AG09319 (cell line): ENCODE measurements around the gene HTR6.

Source experiments
- DNase-seq: peaks from one replicate; pipeline ENCODE4 v3.0.0-alpha.2; 2010; ENCODE audit warnings: low read depth; ENCODE audit errors: extremely low read depth
- TF ChIP-seq, protein P1 (sequence below): IDR thresholded peaks from 2 replicates; pipeline ENCODE4 v1.5.1; 2011; ENCODE audit warnings: low read depth, mild to moderate bottlenecking, inconsistent platforms, low read length, moderate library complexity

The HTR6 gene

DNA sequence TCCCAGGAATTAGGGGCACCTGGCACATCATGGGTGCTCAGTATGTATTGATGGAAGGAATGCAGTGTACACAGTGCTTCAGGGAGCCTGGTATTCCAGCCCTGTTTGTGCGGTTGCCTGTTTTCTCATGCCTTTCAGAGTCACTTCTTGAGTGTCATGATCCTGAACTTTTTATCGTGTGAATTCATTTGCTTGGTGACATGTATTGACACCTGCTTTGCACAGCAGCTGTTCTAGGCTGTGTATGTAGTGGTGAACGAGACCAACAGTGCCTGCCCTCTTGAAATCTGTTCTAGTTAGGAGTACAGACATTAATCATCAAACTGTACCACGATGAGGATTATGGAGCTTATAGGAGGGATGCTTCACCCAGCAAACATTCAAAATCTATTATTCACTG, 6.1 kb downstream of the HTR6 start:
- DNase-seq = no peak
- TF ChIP-seq, protein P1, sequence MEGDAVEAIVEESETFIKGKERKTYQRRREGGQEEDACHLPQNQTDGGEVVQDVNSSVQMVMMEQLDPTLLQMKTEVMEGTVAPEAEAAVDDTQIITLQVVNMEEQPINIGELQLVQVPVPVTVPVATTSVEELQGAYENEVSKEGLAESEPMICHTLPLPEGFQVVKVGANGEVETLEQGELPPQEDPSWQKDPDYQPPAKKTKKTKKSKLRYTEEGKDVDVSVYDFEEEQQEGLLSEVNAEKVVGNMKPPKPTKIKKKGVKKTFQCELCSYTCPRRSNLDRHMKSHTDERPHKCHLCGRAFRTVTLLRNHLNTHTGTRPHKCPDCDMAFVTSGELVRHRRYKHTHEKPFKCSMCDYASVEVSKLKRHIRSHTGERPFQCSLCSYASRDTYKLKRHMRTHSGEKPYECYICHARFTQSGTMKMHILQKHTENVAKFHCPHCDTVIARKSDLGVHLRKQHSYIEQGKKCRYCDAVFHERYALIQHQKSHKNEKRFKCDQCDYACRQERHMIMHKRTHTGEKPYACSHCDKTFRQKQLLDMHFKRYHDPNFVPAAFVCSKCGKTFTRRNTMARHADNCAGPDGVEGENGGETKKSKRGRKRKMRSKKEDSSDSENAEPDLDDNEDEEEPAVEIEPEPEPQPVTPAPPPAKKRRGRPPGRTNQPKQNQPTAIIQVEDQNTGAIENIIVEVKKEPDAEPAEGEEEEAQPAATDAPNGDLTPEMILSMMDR = no peak

GRCh38 chr1:19672237-19672636, 7.6 kb downstream of the HTR6 start:
- TF ChIP-seq, protein P1 = no peak
- no peak for DNase-seq

DNA sequence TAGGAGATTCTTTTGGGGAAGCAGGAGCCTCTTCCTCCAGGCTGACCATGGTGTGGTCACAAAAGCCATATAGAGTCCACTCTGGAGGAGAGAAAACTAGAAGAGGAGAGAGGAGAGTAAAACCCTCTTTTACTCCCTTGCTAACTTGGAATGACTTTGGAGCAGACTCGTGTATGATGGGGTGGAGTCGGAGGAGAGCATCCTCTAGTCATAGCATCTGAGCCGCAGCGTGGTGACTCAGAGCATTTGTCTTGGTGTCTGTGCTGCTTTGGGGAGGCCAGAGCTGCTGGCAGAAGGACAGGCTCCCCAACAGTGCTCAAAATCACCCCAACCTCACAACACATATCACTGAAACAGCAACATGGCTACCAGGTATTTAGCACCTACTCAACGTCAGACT, 11.1 kb downstream of the HTR6 start:
- DNase-seq = no peak
- TF ChIP-seq, protein P1 = no peak

- DNase-seq = peak; percentile 89
Observed at GRCh38 chr1:19676438-19676922, 11.8 kb downstream of the HTR6 start.

DNA sequence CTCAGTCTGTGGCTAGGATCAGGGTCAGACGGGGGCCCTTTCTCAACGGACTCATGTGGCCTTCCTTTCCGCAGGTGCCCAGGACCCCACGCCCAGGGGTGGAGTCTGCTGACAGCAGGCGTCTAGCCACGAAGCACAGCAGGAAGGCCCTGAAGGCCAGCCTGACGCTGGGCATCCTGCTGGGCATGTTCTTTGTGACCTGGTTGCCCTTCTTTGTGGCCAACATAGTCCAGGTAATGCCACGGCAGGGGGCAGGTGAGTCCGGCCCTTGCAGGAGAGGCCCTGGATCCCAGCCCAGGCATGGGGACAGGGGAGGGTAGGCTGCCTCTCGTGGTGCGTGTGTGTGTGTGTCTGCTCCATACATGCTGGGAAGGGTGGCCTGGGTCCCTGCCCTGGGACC, 13.8 kb downstream of the HTR6 start:
- DNase-seq = no peak
- TF ChIP-seq, protein P1 = no peak

More at GRCh38 chr1:19676438-19676922, 11.8 kb downstream of the HTR6 start:
- TF ChIP-seq, protein P1 = no peak

- DNase-seq = no peak
- TF ChIP-seq, protein P1 = no peak
Observed at GRCh38 chr1:19678931-19679453, 14.3 kb downstream of the HTR6 start.

DNA sequence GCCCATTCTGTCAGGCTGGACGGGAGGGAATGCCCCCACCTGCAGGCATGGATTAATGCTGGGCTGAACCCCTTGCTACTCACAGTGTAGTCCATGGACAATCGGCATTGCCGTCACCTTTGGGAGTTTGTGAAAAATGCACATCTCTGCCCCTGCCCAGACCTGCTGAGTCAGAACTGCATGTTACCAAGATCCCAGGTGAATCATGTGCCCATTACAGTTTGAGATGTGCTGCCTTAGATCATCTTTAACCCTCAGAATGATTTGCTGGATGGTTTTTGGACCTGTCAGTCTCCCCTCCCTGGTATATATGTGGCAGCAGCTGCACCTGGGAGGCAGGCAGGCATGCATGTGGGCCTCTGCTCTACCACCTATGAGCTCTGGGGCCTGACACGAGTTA, 15.0 kb downstream of the HTR6 start:
- TF ChIP-seq, protein P1 = no peak

More for the DNA sequence above, 15.0 kb downstream of the HTR6 start:
- DNase-seq = no peak
